BJ (cell line): ENCODE results near the gene AKR1D1. TPM values are rescaled to one million over a fixed set of nuclear protein-coding genes. Genes with fewer than 3 reads are reported as not detected.
A peak's percentile ranks its signal among the peaks of the same experiment; 100 is the strongest.
"Not testable (repeated sequence)": the region's sequence is repeated elsewhere in the genome, so short reads cannot be mapped to it uniquely, and the experiment has no call there.

Experiments
- CTCF ChIA-PET: fragments of 350-600 bp; formaldehyde crosslinking; extraction: SDS; loops from one replicate; lab custom pipeline; 2021; ENCODE audit warnings: antibody characterized with exemption, inconsistent platforms; lab: Yijun Ruan, JAX
- POLR2A ChIA-PET: fragments of 300-600 bp; sonication (Branson Sonifier 250); formaldehyde crosslinking; extraction: SDS; loops from one replicate; lab custom pipeline; 2021; ENCODE audit warnings: antibody characterized with exemption; lab: Charles Lee
- DNase-seq: peaks from one replicate; pipeline ENCODE4 v3.0.0-alpha.2; 2011; ENCODE audit warnings: low read depth
- H3K27me3 ChIP-seq: 2 replicates; pipeline ENCODE4 v1.6.0; 2011; ENCODE audit warnings: low read length; ENCODE audit not compliant: control insufficient read depth, insufficient read depth
- H3K36me3 ChIP-seq: 2 replicates; pipeline ENCODE4 v1.5.1; 2011; ENCODE audit warnings: low read length; ENCODE audit not compliant: control insufficient read depth, insufficient read depth
- H3K4me3 ChIP-seq: 2 replicates; pipeline ENCODE4 v1.5.1; 2011; ENCODE audit warnings: low read depth, mild to moderate bottlenecking, control low read depth, low read length
- polyA plus RNA-seq: library from polyadenylated mRNA; depleted of rRNA; stranded (reverse); fragments of >200 nt; gene quantifications from 2 replicates; pipeline ENCODE4 v1.2.3, GENCODE V29; 2011
- TF ChIP-seq, protein P1 (sequence below): IDR thresholded peaks from 2 replicates; pipeline ENCODE4 v1.5.1; 2011; ENCODE audit warnings: low read depth, mild to moderate bottlenecking, control low read depth, inconsistent platforms, low read length, moderate library complexity; ENCODE audit not compliant: insufficient read depth

AKR1D1 gene
- polyA plus RNA-seq, 1 experiment, result not detected

DNA sequence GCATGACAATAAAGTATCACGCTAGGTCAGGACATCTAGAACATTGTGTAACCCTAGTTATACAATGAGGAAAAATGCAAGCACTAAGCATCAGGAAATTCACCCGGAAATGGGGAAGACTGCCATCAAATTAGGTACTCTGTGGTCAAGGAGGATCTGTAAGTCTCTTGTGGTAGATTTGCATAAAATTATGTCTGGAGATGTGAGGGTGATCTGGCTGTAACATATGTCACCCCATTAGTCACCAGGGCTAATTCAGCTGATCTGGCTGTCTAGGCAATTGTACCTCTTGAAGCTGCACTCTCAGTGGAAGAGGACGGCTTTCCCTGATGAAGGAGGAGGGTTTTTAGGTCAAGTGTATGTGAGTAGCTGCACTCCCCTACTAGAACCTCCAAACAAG lies 14.8 kb downstream of the AKR1D1 start:
- H3K4me3 ChIP-seq, result no peak overlapping the region
- H3K36me3 ChIP-seq, result no peaks in the 10 kb centered on the region
- no peak for DNase-seq
- TF ChIP-seq, protein P1, sequence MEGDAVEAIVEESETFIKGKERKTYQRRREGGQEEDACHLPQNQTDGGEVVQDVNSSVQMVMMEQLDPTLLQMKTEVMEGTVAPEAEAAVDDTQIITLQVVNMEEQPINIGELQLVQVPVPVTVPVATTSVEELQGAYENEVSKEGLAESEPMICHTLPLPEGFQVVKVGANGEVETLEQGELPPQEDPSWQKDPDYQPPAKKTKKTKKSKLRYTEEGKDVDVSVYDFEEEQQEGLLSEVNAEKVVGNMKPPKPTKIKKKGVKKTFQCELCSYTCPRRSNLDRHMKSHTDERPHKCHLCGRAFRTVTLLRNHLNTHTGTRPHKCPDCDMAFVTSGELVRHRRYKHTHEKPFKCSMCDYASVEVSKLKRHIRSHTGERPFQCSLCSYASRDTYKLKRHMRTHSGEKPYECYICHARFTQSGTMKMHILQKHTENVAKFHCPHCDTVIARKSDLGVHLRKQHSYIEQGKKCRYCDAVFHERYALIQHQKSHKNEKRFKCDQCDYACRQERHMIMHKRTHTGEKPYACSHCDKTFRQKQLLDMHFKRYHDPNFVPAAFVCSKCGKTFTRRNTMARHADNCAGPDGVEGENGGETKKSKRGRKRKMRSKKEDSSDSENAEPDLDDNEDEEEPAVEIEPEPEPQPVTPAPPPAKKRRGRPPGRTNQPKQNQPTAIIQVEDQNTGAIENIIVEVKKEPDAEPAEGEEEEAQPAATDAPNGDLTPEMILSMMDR, result no peak
- ChIA-PET POLR2A (no interaction called here), CTCF (no interaction called here)
- H3K27me3 ChIP-seq, result no peaks in the 10 kb centered on the region

- H3K27me3 ChIP-seq, DNase-seq, H3K36me3 ChIP-seq, H3K4me3 ChIP-seq, POLR2A ChIA-PET: not testable (repeated sequence)
- CTCF ChIA-PET, result interaction anchor here (0.6 kb wide), 1 partner anchor 548 kb away, joined by 4 read pairs; no protein-coding TSS in a partner anchor
These were observed 15.6 kb downstream of the AKR1D1 start for GRCh38 chr7:138091840-138092239.

DNA sequence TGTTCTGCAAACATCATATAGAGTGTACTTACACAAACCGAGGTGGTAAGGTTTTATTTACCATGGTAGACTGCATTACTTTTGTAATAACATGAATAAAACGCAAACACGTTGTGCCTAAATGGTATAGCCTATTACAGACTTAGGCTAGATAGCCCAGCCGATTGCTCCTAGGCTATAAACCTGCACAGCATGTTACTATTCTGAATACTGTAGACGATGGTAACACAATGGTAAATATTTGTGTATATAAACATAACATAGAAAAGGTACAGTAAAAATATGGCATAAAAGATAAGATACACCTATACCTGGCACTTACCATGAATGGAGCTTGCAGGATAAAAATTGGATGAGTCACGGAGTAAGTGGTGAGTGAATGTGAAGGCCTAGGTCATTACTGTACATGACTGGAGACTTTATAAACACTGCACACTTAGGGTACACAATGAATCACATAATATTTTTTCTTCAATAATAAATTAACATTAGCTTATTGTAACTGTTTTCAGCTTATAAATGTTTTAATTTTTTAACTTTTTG lies 16.3 kb downstream of the AKR1D1 start:
- ChIA-PET CTCF (no interaction called here), POLR2A (no interaction called here)
- no peak for DNase-seq
- H3K4me3 ChIP-seq, result no peak overlapping the region
- no peaks in the 10 kb centered on the region for H3K36me3 ChIP-seq
- TF ChIP-seq, protein P1, result no peak
- no peaks in the 10 kb centered on the region for H3K27me3 ChIP-seq

GRCh38 chr7:138095972-138096935 lies 20.0 kb downstream of the AKR1D1 start:
- TF ChIP-seq, protein P1, result no peak
- Histone ChIP-seq H3K4me3 (no peak overlapping the region), H3K36me3 (no peaks in the 10 kb centered on the region), H3K27me3 (no peaks in the 10 kb centered on the region)
- no peak for DNase-seq
- CTCF ChIA-PET, result interaction anchor here (0.7 kb wide), 1 partner anchor 70 kb away, joined by 4 read pairs; no protein-coding TSS in a partner anchor
- POLR2A ChIA-PET, result no interaction called here

DNA sequence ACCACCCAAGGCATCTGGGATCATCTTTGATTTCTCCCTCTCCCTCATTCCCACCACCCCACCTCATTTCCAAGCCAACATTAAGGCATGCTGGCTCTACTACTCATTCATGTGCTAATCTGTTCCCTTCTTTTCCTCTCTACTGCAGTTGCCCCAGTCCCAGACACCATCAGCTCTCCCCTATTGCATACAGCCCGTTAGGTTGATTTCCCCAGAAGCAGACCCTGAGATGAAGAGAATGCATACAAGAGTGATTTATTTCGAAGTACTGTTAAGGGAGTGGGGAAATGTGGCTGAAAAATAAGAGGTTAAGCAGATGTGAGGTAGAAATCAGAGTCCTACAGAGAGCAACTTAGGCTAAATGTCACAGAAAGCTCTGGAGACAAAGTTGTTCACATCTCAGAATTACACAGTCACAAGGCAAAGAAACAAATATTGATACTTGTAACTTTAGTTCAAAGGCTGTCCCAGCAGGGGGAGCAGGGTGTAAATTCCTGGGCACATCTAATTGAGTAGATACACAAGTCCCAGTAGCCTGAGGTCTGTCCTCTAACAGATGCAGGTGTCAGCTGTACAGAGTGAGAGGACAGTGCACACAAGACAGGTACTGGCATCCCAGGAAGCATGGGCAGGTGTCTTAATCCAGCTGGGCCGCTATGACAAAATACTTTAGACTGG lies 20.9 kb downstream of the AKR1D1 start:
- no peak for DNase-seq
- POLR2A ChIA-PET, result no interaction called here
- no peaks in the 10 kb centered on the region for H3K27me3 ChIP-seq
- H3K4me3 ChIP-seq, result no peak overlapping the region
- TF ChIP-seq, protein P1, result 0 out of 2 replicates have a peak, but pooled peaks have one; percentile 14
- no peaks in the 10 kb centered on the region for H3K36me3 ChIP-seq
- CTCF ChIA-PET, result no interaction called here
